HEK293 (cell line): Measurements from ENCODE around the gene CCT8.
A peak's percentile ranks its signal among the peaks of the same experiment; 100 is the strongest.

Experiments
- BCL11A ChIP-seq: fragments of 450-650 bp; formaldehyde crosslinking; IDR thresholded peaks from 2 replicates; pipeline ENCODE4 v1.5.1; 2016; ENCODE audit warnings: low read depth, missing biosample characterization, missing genetic modification characterization
- HOXA7 ChIP-seq: sonication (generic); formaldehyde crosslinking; IDR thresholded peaks from 2 replicates; pipeline ENCODE4 v1.8.1; 2022; ENCODE audit warnings: missing genetic modification reagents, borderline replicate concordance
- KLF16 ChIP-seq: fragments of 450-650 bp; formaldehyde crosslinking; IDR thresholded peaks from 2 replicates; pipeline ENCODE4 v1.5.1; 2017; ENCODE audit warnings: missing biosample characterization, missing genetic modification characterization
- KLF9 ChIP-seq: fragments of 450-650 bp; formaldehyde crosslinking; IDR thresholded peaks from 2 replicates; pipeline ENCODE4 v1.5.1; 2016; ENCODE audit warnings: missing biosample characterization, missing genetic modification characterization, low read depth
- ZNF133 ChIP-seq: fragments of 450-650 bp; formaldehyde crosslinking; IDR thresholded peaks from 2 replicates; pipeline ENCODE4 v1.5.1; 2016; ENCODE audit warnings: missing biosample characterization, missing genetic modification characterization
- ZNF18 ChIP-seq: fragments of 450-650 bp; formaldehyde crosslinking; IDR thresholded peaks from 2 replicates; pipeline ENCODE4 v1.5.1; 2016; ENCODE audit warnings: missing biosample characterization, missing genetic modification characterization
- ZNF202 ChIP-seq: fragments of 450-650 bp; formaldehyde crosslinking; IDR thresholded peaks from 2 replicates; pipeline ENCODE4 v1.5.1; 2016; ENCODE audit warnings: missing biosample characterization, missing genetic modification characterization, borderline replicate concordance
- ZNF324 ChIP-seq: fragments of 450-650 bp; formaldehyde crosslinking; IDR thresholded peaks from 2 replicates; pipeline ENCODE4 v1.5.1; 2016; ENCODE audit warnings: missing biosample characterization, missing genetic modification characterization
- ZNF335 ChIP-seq: fragments of 450-650 bp; formaldehyde crosslinking; conservative IDR thresholded peaks from 2 replicates; pipeline ENCODE4 v1.5.1; 2016; ENCODE audit warnings: missing biosample characterization, missing genetic modification characterization
- ZNF341 ChIP-seq: fragments of 450-650 bp; formaldehyde crosslinking; IDR thresholded peaks from 2 replicates; pipeline ENCODE4; 2016; ENCODE audit warnings: low read depth, missing biosample characterization, missing genetic modification characterization
- ZNF366 ChIP-seq: fragments of 450-650 bp; formaldehyde crosslinking; conservative IDR thresholded peaks from 2 replicates; pipeline ENCODE4 v1.5.1; 2016; ENCODE audit warnings: missing biosample characterization, missing genetic modification characterization
- ZNF398 ChIP-seq: fragments of 450-650 bp; formaldehyde crosslinking; IDR thresholded peaks from 2 replicates; pipeline ENCODE4 v1.5.1; 2017; ENCODE audit warnings: missing biosample characterization, missing genetic modification characterization
- ZNF449 ChIP-seq: fragments of 450-650 bp; formaldehyde crosslinking; IDR thresholded peaks from 2 replicates; pipeline ENCODE4 v1.5.1; 2017; ENCODE audit warnings: missing biosample characterization, mild to moderate bottlenecking, missing genetic modification characterization, moderate library complexity
- ZNF514 ChIP-seq: fragments of 450-650 bp; formaldehyde crosslinking; IDR thresholded peaks from 2 replicates; pipeline ENCODE4 v1.5.1; 2016; ENCODE audit warnings: missing biosample characterization, missing genetic modification characterization
- ZNF580 ChIP-seq: fragments of 450-650 bp; formaldehyde crosslinking; IDR thresholded peaks from 2 replicates; pipeline ENCODE4 v1.5.1; 2016; ENCODE audit warnings: missing biosample characterization, missing genetic modification characterization
- ZNF600 ChIP-seq: fragments of 450-650 bp; formaldehyde crosslinking; IDR thresholded peaks from 2 replicates; pipeline ENCODE4 v1.5.1; 2016; ENCODE audit warnings: missing biosample characterization, missing genetic modification characterization
- ZNF621 ChIP-seq: fragments of 450-650 bp; formaldehyde crosslinking; IDR thresholded peaks from 2 replicates; pipeline ENCODE4 v1.5.1; 2017; ENCODE audit warnings: missing biosample characterization, missing genetic modification characterization
- ZNF623 ChIP-seq: fragments of 450-650 bp; formaldehyde crosslinking; IDR thresholded peaks from 2 replicates; pipeline ENCODE4 v1.5.1; 2016; ENCODE audit warnings: missing biosample characterization, missing genetic modification characterization
- ZNF639 ChIP-seq: fragments of 450-650 bp; formaldehyde crosslinking; IDR thresholded peaks from 2 replicates; pipeline ENCODE4 v1.5.1; 2016; ENCODE audit warnings: missing biosample characterization, missing genetic modification characterization
- ZNF645 ChIP-seq: fragments of 450-650 bp; formaldehyde crosslinking; IDR thresholded peaks from 2 replicates; pipeline ENCODE4; 2016; ENCODE audit warnings: missing biosample characterization, missing genetic modification characterization
- ZNF670 ChIP-seq: fragments of 450-650 bp; formaldehyde crosslinking; IDR thresholded peaks from 2 replicates; pipeline ENCODE4 v1.5.1; 2016; ENCODE audit warnings: missing biosample characterization, missing genetic modification characterization, low read depth
- ZNF76 ChIP-seq: fragments of 450-650 bp; formaldehyde crosslinking; IDR thresholded peaks from 2 replicates; pipeline ENCODE4; 2016; ENCODE audit warnings: low read depth, missing biosample characterization, missing genetic modification characterization, borderline replicate concordance
- ZSCAN4 ChIP-seq: fragments of 450-650 bp; formaldehyde crosslinking; IDR thresholded peaks from 2 replicates; pipeline ENCODE4 v1.5.1; 2017; ENCODE audit warnings: missing biosample characterization, missing genetic modification characterization
- TF ChIP-seq, protein P1 (sequence below): fragments of 450-650 bp; formaldehyde crosslinking; IDR thresholded peaks from 2 replicates; pipeline ENCODE4 v1.5.1; 2016; ENCODE audit warnings: missing biosample characterization, missing genetic modification characterization, low read depth
- TF ChIP-seq, protein P2 (sequence below): fragments of 450-650 bp; formaldehyde crosslinking; IDR thresholded peaks from 2 replicates; pipeline ENCODE4 v1.5.1; 2016; ENCODE audit warnings: missing biosample characterization, missing genetic modification characterization

The CCT8 gene

GRCh38 chr21:29073222-29074006, at the start of gene CCT8 (continued):
- TF ChIP-seq ZNF621 (tag by site-specific recombination), result no peak
- TF ChIP-seq BCL11A (tag by site-specific recombination), result no peak
- 0 out of 2 replicates have a peak, but pooled peaks have one; percentile 16 for TF ChIP-seq ZNF18 (tag by site-specific recombination)
- peak; percentile 90 for TF ChIP-seq ZNF341 (tag by site-specific recombination)
- TF ChIP-seq ZNF449 (tag by site-specific recombination), result no peak
- no peak for TF ChIP-seq HOXA7
- no peak for TF ChIP-seq ZNF202
- TF ChIP-seq ZSCAN4 (tag by site-specific recombination), result no peak
- peak; percentile 99 for TF ChIP-seq KLF16 (tag by site-specific recombination)
- no peak for TF ChIP-seq ZNF670
- no peak for TF ChIP-seq ZNF514 (tag by site-specific recombination)
- no peak; the same call in 1 of the 2 replicates for TF ChIP-seq ZNF398 (tag by site-specific recombination)
- peak; percentile 77 for TF ChIP-seq ZNF335
- TF ChIP-seq KLF9 (tag by site-specific recombination), result no peak
- TF ChIP-seq ZNF366, result peak; percentile 55; the same call in 1 of the 2 replicates
- TF ChIP-seq ZNF623 (tag by site-specific recombination), result no peak
- no peak for TF ChIP-seq ZNF133 (tag by site-specific recombination)
- no peak for TF ChIP-seq ZNF645 (tag by site-specific recombination)
- peak; percentile 97 for TF ChIP-seq ZNF76 (tag by site-specific recombination)
- TF ChIP-seq ZNF639 (tag by site-specific recombination), result peak; percentile 95
- peak; percentile 92 for TF ChIP-seq ZNF324
- TF ChIP-seq, protein P1, sequence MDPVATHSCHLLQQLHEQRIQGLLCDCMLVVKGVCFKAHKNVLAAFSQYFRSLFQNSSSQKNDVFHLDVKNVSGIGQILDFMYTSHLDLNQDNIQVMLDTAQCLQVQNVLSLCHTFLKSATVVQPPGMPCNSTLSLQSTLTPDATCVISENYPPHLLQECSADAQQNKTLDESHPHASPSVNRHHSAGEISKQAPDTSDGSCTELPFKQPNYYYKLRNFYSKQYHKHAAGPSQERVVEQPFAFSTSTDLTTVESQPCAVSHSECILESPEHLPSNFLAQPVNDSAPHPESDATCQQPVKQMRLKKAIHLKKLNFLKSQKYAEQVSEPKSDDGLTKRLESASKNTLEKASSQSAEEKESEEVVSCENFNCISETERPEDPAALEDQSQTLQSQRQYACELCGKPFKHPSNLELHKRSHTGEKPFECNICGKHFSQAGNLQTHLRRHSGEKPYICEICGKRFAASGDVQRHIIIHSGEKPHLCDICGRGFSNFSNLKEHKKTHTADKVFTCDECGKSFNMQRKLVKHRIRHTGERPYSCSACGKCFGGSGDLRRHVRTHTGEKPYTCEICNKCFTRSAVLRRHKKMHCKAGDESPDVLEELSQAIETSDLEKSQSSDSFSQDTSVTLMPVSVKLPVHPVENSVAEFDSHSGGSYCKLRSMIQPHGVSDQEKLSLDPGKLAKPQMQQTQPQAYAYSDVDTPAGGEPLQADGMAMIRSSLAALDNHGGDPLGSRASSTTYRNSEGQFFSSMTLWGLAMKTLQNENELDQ, result no peak
- TF ChIP-seq ZNF580 (tag by site-specific recombination), result peak; percentile 97
- TF ChIP-seq, protein P2, sequence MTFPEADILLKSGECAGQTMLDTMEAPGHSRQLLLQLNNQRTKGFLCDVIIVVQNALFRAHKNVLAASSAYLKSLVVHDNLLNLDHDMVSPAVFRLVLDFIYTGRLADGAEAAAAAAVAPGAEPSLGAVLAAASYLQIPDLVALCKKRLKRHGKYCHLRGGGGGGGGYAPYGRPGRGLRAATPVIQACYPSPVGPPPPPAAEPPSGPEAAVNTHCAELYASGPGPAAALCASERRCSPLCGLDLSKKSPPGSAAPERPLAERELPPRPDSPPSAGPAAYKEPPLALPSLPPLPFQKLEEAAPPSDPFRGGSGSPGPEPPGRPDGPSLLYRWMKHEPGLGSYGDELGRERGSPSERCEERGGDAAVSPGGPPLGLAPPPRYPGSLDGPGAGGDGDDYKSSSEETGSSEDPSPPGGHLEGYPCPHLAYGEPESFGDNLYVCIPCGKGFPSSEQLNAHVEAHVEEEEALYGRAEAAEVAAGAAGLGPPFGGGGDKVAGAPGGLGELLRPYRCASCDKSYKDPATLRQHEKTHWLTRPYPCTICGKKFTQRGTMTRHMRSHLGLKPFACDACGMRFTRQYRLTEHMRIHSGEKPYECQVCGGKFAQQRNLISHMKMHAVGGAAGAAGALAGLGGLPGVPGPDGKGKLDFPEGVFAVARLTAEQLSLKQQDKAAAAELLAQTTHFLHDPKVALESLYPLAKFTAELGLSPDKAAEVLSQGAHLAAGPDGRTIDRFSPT (tag by site-specific recombination), result no peak
- TF ChIP-seq ZNF600 (tag by site-specific recombination), result no peak; the same call in none of the 2 replicates
